GM11168 (cell line): ENCODE measurements around the gene UBE2G2.

Source experiments
- in situ Hi-C: fragments of 300-500 bp; cut with MboI; formaldehyde crosslinking; loops from one replicate; pipeline ENCODE4 v1.12.0; 2022; ENCODE audit warnings: low sequenced_read_pairs; ENCODE audit not compliant: unreplicated experiment

UBE2G2 gene

DNA sequence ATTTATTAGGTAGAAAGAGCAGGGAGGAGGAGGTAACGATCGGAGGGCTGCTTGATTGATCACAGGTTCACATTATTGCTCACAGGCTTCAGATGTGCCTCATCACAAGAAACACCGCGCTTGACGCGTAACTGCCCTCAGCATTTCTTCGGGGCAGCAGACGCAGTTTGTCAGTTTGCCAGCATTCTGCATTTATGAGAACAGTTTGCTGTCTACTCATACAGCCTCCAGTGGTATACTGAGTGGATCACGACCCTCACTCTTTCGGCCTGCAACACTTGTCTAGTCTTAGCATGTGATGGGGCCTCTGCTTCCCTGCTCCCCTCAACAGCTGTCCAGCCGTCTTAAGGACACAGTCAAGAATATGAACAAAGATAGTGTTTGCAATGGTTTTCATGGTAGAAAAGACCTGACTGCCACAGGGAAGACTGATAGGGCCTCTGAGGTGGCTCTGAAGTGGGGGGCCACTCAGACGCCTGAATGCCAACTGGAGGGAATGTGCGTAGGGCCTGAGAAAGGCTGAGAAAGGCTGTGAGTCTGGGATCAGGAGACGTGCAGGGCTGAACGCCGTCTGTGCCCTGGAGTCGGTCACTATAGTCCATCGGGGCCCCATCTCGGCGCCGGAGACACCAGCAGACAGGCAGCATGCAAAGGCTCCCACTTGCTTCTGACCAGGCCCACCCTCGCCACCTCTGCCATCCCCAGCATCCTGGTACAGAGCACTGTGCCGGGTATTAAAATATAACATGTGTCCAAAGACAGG lies 45.0 kb downstream of the UBE2G2 start:
- in situ Hi-C loops: no loop called here

DNA sequence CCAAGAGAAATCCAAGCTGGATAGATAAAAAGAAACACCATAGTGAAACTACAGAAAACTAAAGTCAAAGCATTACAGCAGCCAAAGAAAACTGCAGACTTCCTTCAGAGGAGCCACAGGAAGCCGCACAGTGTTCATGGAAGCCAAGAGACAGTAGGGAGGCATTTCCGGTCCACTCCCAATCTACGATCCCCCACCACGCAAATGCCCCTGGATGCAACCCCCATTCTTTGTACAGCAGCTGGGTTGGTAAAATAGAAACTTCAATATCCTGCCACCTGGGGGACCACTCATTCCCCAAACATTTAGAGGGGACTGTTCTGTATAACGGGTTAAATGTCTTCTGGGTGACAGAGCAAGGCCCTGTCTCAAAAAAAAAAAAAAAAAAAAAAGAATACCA lies 46.4 kb downstream of the UBE2G2 start:
- in situ Hi-C loops: no loop called here

GRCh38 chr21:44753357-44753756 lies 48.3 kb downstream of the UBE2G2 start:
- in situ Hi-C loops: no loop called here

- in situ Hi-C loops: no loop called here
These were observed 48.9 kb downstream of the UBE2G2 start for GRCh38 chr21:44752671-44753235.

GRCh38 chr21:44751799-44752636 lies 49.6 kb downstream of the UBE2G2 start:
- in situ Hi-C loops: no loop called here

- in situ Hi-C loops: no loop called here
These were observed 50.3 kb downstream of the UBE2G2 start for GRCh38 chr21:44751186-44751798.

GRCh38 chr21:44750675-44751025 lies 51.0 kb downstream of the UBE2G2 start:
- in situ Hi-C loops: no loop called here

GRCh38 chr21:44749759-44750674 lies 51.6 kb downstream of the UBE2G2 start:
- in situ Hi-C loops: no loop called here

- in situ Hi-C loops: no loop called here
These were observed 52.4 kb downstream of the UBE2G2 start for GRCh38 chr21:44749116-44749758.

GRCh38 chr21:44748621-44749020 lies 53.0 kb downstream of the UBE2G2 start:
- in situ Hi-C loops: no loop called here

- in situ Hi-C loops: no loop called here
These were observed 59.0 kb downstream of the UBE2G2 start for GRCh38 chr21:44742418-44743153.

GRCh38 chr21:44741921-44742320 lies 59.7 kb downstream of the UBE2G2 start:
- in situ Hi-C loops: no loop called here

GRCh38 chr21:44740742-44741141 lies 60.9 kb downstream of the UBE2G2 start:
- in situ Hi-C loops: no loop called here

GRCh38 chr21:44739316-44739715 lies 62.3 kb downstream of the UBE2G2 start:
- in situ Hi-C loops: no loop called here

DNA sequence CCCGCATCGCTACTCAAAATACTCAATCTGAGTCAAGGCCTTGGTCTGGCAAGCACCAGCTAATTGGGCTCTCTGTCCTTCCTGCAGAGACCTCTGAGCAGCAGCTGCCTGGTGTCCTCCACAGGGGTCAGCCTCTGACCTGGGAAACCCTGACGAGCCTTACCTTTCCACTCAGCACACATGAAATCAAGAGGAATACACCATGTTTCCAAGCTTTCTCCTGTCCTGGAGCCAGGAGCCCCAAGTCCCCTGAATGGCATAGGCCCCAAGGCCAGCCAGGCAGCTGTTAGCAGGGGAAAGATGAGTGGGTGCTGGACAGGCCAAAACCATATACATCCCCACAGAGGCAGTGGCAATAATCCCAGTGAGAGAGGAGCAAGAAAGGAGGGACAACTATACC lies 63.0 kb downstream of the UBE2G2 start:
- in situ Hi-C loops: no loop called here

DNA sequence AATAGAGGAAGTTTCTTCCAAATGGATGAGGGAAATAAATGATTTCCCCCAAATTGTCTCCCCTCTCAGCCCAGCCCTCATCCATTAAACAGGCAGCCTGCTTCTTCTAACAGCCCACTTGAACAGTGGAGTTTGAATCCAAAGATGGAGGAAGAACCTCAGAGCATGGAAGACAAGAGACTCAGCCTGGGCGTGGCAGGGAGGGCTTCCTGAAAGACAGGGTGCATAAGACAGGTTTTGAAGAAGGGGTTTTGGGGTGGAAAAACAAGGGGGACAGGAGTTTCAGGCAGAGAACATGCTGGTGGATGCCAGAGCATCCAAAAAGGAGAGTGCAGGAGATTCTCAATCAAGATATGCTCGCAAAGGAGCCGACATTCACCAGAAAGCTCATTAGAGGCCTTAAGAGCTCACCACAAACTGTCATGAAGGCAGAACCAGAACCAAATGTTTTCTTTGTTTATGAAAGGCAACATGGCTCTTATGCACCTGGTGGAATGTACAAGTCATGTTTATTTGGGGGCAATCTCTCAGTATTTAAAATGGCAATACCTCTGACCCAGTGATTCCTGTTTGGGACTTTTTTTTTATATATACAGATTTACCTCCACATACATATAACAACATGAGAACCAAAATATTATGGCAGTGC lies 63.8 kb downstream of the UBE2G2 start:
- in situ Hi-C loops: no loop called here

DNA sequence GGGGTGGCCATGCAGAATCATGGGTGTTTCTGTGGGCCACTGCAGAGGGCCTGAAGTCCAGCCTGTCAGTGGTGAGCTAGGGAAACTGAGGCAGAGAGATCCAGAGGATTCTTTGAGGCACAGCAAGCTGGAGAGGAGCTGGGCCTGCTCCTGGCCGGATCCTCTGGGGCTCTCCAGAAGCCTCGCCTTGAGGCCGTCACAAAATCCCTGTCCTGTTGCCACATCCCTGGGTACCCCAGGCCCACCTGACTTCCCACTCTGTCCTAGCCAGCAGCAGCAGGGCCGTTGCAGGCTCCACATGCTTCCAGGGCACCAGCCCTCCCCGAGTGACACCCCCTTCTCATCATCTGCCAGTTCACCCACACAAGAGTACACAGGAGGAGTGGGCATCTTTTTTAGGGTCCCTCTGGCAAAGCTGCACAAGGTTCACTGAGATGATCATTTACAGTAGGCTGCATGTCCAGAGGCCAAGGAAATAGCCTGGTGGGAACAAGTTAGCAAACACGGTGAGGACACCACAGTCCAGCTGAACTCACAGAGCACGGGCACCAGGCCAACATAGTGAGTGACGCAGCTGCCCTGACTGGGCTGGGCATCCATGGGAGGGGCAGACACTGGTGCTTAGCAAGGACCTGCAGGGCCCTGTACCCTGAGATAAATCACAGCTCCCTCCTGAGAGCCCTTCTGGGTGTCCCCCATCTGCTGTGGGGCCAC lies 65.2 kb downstream of the UBE2G2 start:
- in situ Hi-C loops: no loop called here

DNA sequence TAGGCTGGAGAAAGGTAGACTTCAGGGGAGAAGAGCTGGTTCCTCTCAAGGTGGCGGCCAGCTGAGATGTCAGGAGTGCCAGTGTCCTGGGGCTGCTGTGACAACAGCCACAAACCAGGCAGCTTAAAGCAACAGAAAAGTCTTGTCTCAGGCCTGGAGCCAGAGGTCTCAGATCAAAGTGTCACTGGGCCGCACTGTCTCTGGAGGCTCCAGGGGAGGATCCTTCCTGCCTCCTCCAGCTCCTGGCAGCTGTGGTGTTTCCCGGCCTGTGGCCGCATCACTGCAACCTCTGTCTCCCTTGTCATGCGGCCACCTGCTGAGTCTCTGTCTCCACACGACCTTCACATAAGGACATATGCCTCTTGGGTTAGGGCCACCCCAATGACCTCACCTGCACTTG lies 65.8 kb downstream of the UBE2G2 start:
- in situ Hi-C loops: no loop called here
